PC-3 (cell line): ENCODE results near the gene SPATA2. TPM values are rescaled to one million over a fixed set of nuclear protein-coding genes. Genes with fewer than 3 reads are reported as not detected.
A peak's percentile ranks its signal among the peaks of the same experiment; 100 is the strongest.

Experiments used
- ATAC-seq: fragments of 200-7000 bp; cut with Tn5 transposase; 2 replicates; pipeline ENCODE4 v1.9.1; 2020; ENCODE audit warnings: mild to moderate bottlenecking, moderate library complexity
- BruUV-seq: library from RNA; stranded (reverse); fragments of 400-500 nt; replicated peaks from 2 replicates; lab custom pipeline; 2021; lab: Mats Ljungman, UMichigan
- CTCF ChIA-PET: fragments of 300-600 bp; sonication (Branson Sonifier 250); formaldehyde crosslinking; loops from one replicate; lab custom pipeline; 2022; ENCODE audit warnings: antibody characterized with exemption; lab: Charles Lee
- POLR2A ChIA-PET: fragments of 300-600 bp; sonication (Branson Sonifier 250); formaldehyde crosslinking; loops from one replicate; lab custom pipeline; 2022; ENCODE audit warnings: antibody characterized with exemption; ENCODE audit not compliant: unreplicated experiment; lab: Charles Lee
- DNase-seq: peaks from one replicate; pipeline ENCODE4 v3.0.0-alpha.2; 2015
- H2AFZ ChIP-seq: fragments of 300-600 bp; sonication (generic); 2 replicates; pipeline ENCODE4 v1.6.0; 2016; ENCODE audit warnings: antibody characterized with exemption, low read length
- H3F3A ChIP-seq: fragments of 300-600 bp; sonication (generic); one replicate; pipeline ENCODE4 v1.6.0; 2017; ENCODE audit warnings: antibody characterized with exemption, low read length, control low read depth, mild to moderate bottlenecking; ENCODE audit not compliant: unreplicated experiment
- H3K27ac ChIP-seq: fragments of 300-600 bp; sonication (generic); 2 replicates; pipeline ENCODE4 v1.5.1; 2016; ENCODE audit warnings: mild to moderate bottlenecking, low read length
- H3K27me3 ChIP-seq: fragments of 300-600 bp; sonication (generic); 2 replicates; pipeline ENCODE4 v1.6.1; 2016; ENCODE audit warnings: low read length, mixed read lengths
- H3K36me3 ChIP-seq: fragments of 300-600 bp; sonication (generic); 2 replicates; pipeline ENCODE4 v1.6.1; 2016; ENCODE audit warnings: low read depth, mixed run types, low read length, mixed read lengths
- H3K4me1 ChIP-seq: fragments of 300-600 bp; sonication (generic); 2 replicates; pipeline ENCODE4 v1.5.1; 2016; ENCODE audit warnings: low read length; ENCODE audit not compliant: insufficient read depth
- H3K4me2 ChIP-seq: fragments of 300-600 bp; sonication (generic); 2 replicates; pipeline ENCODE4 v1.6.0; 2016; ENCODE audit warnings: low read length
- H3K4me3 ChIP-seq: fragments of 300-600 bp; sonication (generic); 2 replicates; pipeline ENCODE4 v1.5.1; 2016; ENCODE audit warnings: mild to moderate bottlenecking, low read length, mixed read lengths
- H3K79me2 ChIP-seq: fragments of 300-600 bp; sonication (generic); 2 replicates; pipeline ENCODE4 v1.6.1; 2017; ENCODE audit warnings: low read length, mixed read lengths
- H3K9ac ChIP-seq: fragments of 300-600 bp; sonication (generic); 2 replicates; pipeline ENCODE4 v1.6.0; 2016; ENCODE audit warnings: mild to moderate bottlenecking, low read length
- H3K9me2 ChIP-seq: fragments of 300-600 bp; sonication (generic); replicated peaks from 2 replicates; pipeline ENCODE4 v1.6.1; 2016; ENCODE audit warnings: mixed run types, low read length, mixed read lengths
- H3K9me3 ChIP-seq: fragments of 300-600 bp; sonication (generic); 2 replicates; pipeline ENCODE4 v1.6.1; 2016; ENCODE audit warnings: low read length, mixed read lengths
- H4K20me1 ChIP-seq: fragments of 300-600 bp; sonication (generic); 2 replicates; pipeline ENCODE4 v1.6.1; 2016; ENCODE audit warnings: low read length, mixed read lengths
- CTCF ChIP-seq: fragments of 300-600 bp; sonication (generic); conservative IDR thresholded peaks from 2 replicates; pipeline ENCODE4 v1.5.1; 2017; ENCODE audit warnings: antibody characterized with exemption, low read depth, mild to moderate bottlenecking, low read length
- EZH2 ChIP-seq: fragments of 300-600 bp; sonication (generic); IDR thresholded peaks from one replicate; pipeline ENCODE4 v1.6.1; 2017; ENCODE audit warnings: antibody characterized with exemption, mild to moderate bottlenecking, low read length; ENCODE audit not compliant: unreplicated experiment
- EZH2phosphoT487 ChIP-seq: fragments of 300-600 bp; sonication (generic); IDR thresholded peaks from 2 replicates; pipeline ENCODE4 v1.6.1; 2018; ENCODE audit warnings: mild to moderate bottlenecking, antibody characterized with exemption, low read length, borderline replicate concordance
- intact Hi-C: fragments of 100-400 bp; cut with micrococcal nuclease; formaldehyde crosslinking; loops from 2 replicates; pipeline ENCODE4 v1.9.0; 2023
- total RNA-seq: library from RNA; depleted of rRNA; stranded (reverse); fragments of >200 nt; gene quantifications from 2 replicates; pipeline ENCODE4 v1.2.3, GENCODE V29; 2014

SPATA2 gene
- total RNA-seq, 1 experiment from 2014 or later: 7.4 TPM

GRCh38 chr20:49888212-49889000 is 26.9 kb downstream of the SPATA2 start:
- Histone ChIP-seq H3K9me3 (no peaks in the 10 kb centered on the region), H3K79me2 (no peaks in the 10 kb centered on the region), H3K36me3 (0 out of 2 replicates have a peak, but pooled peaks cover 4% of the 10 kb centered on the region), H3K4me3 (no peak overlapping the region), H3K27ac (no peak overlapping the region), H3K4me2 (no peak overlapping the region), H3F3A (no peaks in the 10 kb centered on the region), H3K27me3 (no peaks in the 10 kb centered on the region), H4K20me1 (no peaks in the 10 kb centered on the region), H3K9me2 (no peaks in the 10 kb centered on the region), H3K4me1 (0 out of 2 replicates have a peak, but pooled peaks cover 5% of the 10 kb centered on the region), H2AFZ (no peak overlapping the region), H3K9ac (no peak overlapping the region)
- peak; percentile 78 for DNase-seq
- peak; percentile 77 for ATAC-seq
- CTCF ChIA-PET: interaction anchor here (0.6 to 1.6 kb wide), 4 partner anchors 11 to 278 kb away, joined by 4 to 10 read pairs (median 7); no protein-coding TSS in a partner anchor
- intact Hi-C loops: loop anchor here (1.0 to 2.0 kb wide), 2 partner anchors 278 to 347 kb away; no protein-coding TSS in a partner anchor
- TF ChIP-seq EZH2phosphoT487 (no peak), CTCF (peak; percentile 98), EZH2 (no peak)
- no TSS peak for BruUV-seq
- POLR2A ChIA-PET: no interaction called here

- no peak for DNase-seq
- no peak overlapping the region for H3K4me3 ChIP-seq
- no peak overlapping the region for H3K27ac ChIP-seq
- no peaks in the 10 kb centered on the region for H4K20me1 ChIP-seq
- POLR2A ChIA-PET: no interaction called here
- ATAC-seq: no peak
- intact Hi-C loops: loop anchor here (1.0 to 2.0 kb wide), 2 partner anchors 277 to 346 kb away; no protein-coding TSS in a partner anchor
- H3K79me2 ChIP-seq: no peaks in the 10 kb centered on the region
- no peak overlapping the region for H2AFZ ChIP-seq
- CTCF ChIA-PET: interaction anchor here (0.7 to 1.6 kb wide), 4 partner anchors 25 to 277 kb away, joined by 3 to 6 read pairs (median 4); no protein-coding TSS in a partner anchor
- H3K9me3 ChIP-seq: no peaks in the 10 kb centered on the region
- 0 out of 2 replicates have a peak, but pooled peaks cover 4% of the 10 kb centered on the region for H3K36me3 ChIP-seq
- 0 out of 2 replicates have a peak, but pooled peaks cover 5% of the 10 kb centered on the region for H3K4me1 ChIP-seq
- no peaks in the 10 kb centered on the region for H3F3A ChIP-seq
- no TSS peak for BruUV-seq
- H3K9ac ChIP-seq: no peak overlapping the region
- no peaks in the 10 kb centered on the region for H3K27me3 ChIP-seq
- no peaks in the 10 kb centered on the region for H3K9me2 ChIP-seq
- TF ChIP-seq CTCF: no peak
- no peak for TF ChIP-seq EZH2phosphoT487
- TF ChIP-seq EZH2: no peak
- H3K4me2 ChIP-seq: no peak overlapping the region
Measured at GRCh38 chr20:49887251-49888211, 27.8 kb downstream of the SPATA2 start.
